Esophagus squamous epithelium (tissue), 4 donors: Measurements from ENCODE around the gene RASSF9.
A peak's percentile ranks its signal among the peaks of the same experiment; 100 is the strongest.

Experiments used
- POLR2A ChIP-seq, 4 donors: fragments of 450-650 bp; IDR thresholded peaks; one replicate each; pipeline ENCODE4 v1.6.1; 2017; ENCODE audit warnings: antibody characterized with exemption in 4 of 4, mild to moderate bottlenecking in 4 of 4, moderate library complexity in 3 of 4
- TF ChIP-seq, protein P1 (sequence below), 6 experiments: fragments of 450-650 bp in 4 of 6; fragments of 200-600 bp in 2 of 6; sonication (generic) in 2 of 6; IDR thresholded peaks; one replicate each; pipeline ENCODE4 v1.5.1; 2016 to 2019; ENCODE audit warnings: antibody characterized with exemption in 6 of 6, mild to moderate bottlenecking in 4 of 6, moderate library complexity in 4 of 6

DNA sequence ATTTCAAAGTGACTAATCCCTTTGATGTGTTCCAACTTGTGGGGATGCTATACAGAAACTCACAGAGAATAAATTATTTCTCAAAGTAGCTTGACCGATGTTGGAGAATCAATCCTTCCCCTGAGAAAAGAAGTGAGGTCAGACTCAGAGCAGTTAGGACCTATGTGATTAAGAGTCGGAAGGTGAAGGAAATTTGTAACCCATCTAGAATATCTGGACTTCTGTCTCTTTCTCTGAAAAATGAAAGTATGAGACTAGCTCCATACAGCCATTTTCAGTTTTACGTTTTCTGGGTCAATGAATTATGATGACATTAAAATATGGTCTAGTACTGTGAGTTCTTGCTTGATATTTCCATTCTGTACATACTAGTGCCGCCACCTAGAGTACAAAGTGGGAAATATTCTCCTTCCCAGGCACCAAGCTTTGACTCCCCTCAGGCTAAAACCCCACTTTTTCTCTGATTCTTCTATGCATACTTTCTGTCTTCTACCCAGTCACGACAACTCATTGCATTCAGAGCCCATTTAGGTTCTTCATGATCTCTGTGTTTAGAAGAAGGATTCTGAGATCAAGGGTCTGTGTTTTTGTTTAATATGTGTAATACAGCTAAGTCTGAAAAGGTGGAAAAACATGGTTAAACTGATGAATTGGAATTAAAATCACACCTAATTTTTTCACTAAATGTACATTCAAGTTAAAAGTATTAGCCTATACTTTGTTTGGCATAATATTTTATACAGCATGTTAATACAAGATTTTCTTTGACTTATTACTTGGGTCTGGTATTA, 31.0 kb upstream of the RASSF9 start:
- TF ChIP-seq POLR2A (IDR thresholded peaks at IDR 0.05) = no peak
- TF ChIP-seq, protein P1, sequence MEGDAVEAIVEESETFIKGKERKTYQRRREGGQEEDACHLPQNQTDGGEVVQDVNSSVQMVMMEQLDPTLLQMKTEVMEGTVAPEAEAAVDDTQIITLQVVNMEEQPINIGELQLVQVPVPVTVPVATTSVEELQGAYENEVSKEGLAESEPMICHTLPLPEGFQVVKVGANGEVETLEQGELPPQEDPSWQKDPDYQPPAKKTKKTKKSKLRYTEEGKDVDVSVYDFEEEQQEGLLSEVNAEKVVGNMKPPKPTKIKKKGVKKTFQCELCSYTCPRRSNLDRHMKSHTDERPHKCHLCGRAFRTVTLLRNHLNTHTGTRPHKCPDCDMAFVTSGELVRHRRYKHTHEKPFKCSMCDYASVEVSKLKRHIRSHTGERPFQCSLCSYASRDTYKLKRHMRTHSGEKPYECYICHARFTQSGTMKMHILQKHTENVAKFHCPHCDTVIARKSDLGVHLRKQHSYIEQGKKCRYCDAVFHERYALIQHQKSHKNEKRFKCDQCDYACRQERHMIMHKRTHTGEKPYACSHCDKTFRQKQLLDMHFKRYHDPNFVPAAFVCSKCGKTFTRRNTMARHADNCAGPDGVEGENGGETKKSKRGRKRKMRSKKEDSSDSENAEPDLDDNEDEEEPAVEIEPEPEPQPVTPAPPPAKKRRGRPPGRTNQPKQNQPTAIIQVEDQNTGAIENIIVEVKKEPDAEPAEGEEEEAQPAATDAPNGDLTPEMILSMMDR (IDR thresholded peaks at IDR 0.05) = peak in 5 of 6 experiments; percentile 70 to 86 (median 78)
